Measurements from ENCODE around the gene GADD45A. TPM values are rescaled to one million over a fixed set of nuclear protein-coding genes. Genes with fewer than 3 reads are reported as not detected.

Gene GADD45A
- total and polyA plus RNA-seq, 4 donors, result 26.3 to 57.9 (median 33.4) TPM

- no peak for DNase-seq (ENCODE audit: low spot score)
Observed at GRCh38 chr1:67645495-67646144, 39.4 kb upstream of the GADD45A start.

More at GRCh38 chr1:67645495-67646144, 39.4 kb upstream of the GADD45A start:
- Histone ChIP-seq H3K4me1 (ENCODE audit: control insufficient read depth in 4 of 4, insufficient read depth in 4 of 4, low read length in 3 of 4) (peaks cover 2 to 31% (median 31%) of the 10 kb centered on the region in 4 donors), H3K36me3 (ENCODE audit: control insufficient read depth in 4 of 4, insufficient read depth in 3 of 4, low read depth in 1 of 4, low read length in 3 of 4) (no peaks in the 10 kb centered on the region), H3K27ac (ENCODE audit: low read depth in 1 of 2, low read length in 2 of 2) (peak overlapping the region; percentile 88 to 92), H3K9ac (ENCODE audit: low read depth in 1 of 2, low read length in 2 of 2) (no peak overlapping the region), H3K4me3 (ENCODE audit: low read depth in 1 of 3, low read length in 3 of 3) (no peak overlapping the region), H3K9me3 (ENCODE audit: control insufficient read depth in 4 of 4, low read length in 3 of 4) (no peaks in the 10 kb centered on the region), H3K27me3 (ENCODE audit: control insufficient read depth in 4 of 4, insufficient read depth in 4 of 4, low read length in 3 of 4) (no peaks in the 10 kb centered on the region)
- WGBS, result 28% methylated on average over 3 of the region's 3 CpGs
- TF ChIP-seq CTCF (IDR thresholded peaks at IDR 0.05; ENCODE audit: low read depth, low read length, missing input control) (no peak), RXRA (IDR thresholded peaks at IDR 0.05) (peak; percentile 81 to 88), YY1 (IDR thresholded peaks at IDR 0.05) (peak; percentile 93), ZBTB33 (IDR thresholded peaks at IDR 0.05) (no peak), EGR1 (IDR thresholded peaks at IDR 0.05; ENCODE audit: low read depth in 2 of 2) (peak in 1 of 2 donors; percentile 56), HNF4A (conservative IDR thresholded peaks at IDR 0.05) (peak; percentile 86 to 89), NR2F2 (IDR thresholded peaks at IDR 0.05) (peak; percentile 82), RAD21 (IDR thresholded peaks at IDR 0.05) (peak; percentile 46 to 57), JUND (IDR thresholded peaks at IDR 0.05) (peak in 1 of 2 donors; percentile 56), TAF1 (conservative IDR thresholded peaks at IDR 0.05) (no peak), HNF4G (IDR thresholded peaks at IDR 0.05) (no peak), SP1 (IDR thresholded peaks at IDR 0.05) (peak; percentile 90), GABPA (IDR thresholded peaks at IDR 0.05 in 1 of 2, conservative IDR thresholded peaks at IDR 0.05 in 1 of 2) (peak in 1 of 2 donors; percentile 17), MAX (IDR thresholded peaks at IDR 0.05) (peak; percentile 55), FOXA1 (IDR thresholded peaks at IDR 0.05) (peak; percentile 58), FOXA2 (IDR thresholded peaks at IDR 0.05) (no peak)
- TF ChIP-seq, protein P1, sequence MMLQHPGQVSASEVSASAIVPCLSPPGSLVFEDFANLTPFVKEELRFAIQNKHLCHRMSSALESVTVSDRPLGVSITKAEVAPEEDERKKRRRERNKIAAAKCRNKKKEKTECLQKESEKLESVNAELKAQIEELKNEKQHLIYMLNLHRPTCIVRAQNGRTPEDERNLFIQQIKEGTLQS (IDR thresholded peaks at IDR 0.05), result peak; percentile 38
- TF ChIP-seq, protein P2, sequence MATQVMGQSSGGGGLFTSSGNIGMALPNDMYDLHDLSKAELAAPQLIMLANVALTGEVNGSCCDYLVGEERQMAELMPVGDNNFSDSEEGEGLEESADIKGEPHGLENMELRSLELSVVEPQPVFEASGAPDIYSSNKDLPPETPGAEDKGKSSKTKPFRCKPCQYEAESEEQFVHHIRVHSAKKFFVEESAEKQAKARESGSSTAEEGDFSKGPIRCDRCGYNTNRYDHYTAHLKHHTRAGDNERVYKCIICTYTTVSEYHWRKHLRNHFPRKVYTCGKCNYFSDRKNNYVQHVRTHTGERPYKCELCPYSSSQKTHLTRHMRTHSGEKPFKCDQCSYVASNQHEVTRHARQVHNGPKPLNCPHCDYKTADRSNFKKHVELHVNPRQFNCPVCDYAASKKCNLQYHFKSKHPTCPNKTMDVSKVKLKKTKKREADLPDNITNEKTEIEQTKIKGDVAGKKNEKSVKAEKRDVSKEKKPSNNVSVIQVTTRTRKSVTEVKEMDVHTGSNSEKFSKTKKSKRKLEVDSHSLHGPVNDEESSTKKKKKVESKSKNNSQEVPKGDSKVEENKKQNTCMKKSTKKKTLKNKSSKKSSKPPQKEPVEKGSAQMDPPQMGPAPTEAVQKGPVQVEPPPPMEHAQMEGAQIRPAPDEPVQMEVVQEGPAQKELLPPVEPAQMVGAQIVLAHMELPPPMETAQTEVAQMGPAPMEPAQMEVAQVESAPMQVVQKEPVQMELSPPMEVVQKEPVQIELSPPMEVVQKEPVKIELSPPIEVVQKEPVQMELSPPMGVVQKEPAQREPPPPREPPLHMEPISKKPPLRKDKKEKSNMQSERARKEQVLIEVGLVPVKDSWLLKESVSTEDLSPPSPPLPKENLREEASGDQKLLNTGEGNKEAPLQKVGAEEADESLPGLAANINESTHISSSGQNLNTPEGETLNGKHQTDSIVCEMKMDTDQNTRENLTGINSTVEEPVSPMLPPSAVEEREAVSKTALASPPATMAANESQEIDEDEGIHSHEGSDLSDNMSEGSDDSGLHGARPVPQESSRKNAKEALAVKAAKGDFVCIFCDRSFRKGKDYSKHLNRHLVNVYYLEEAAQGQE (IDR thresholded peaks at IDR 0.05), result peak; percentile 54
